PFSK-1 (cell line): Measurements from ENCODE around the gene GANAB.

Experiments
- FOXP2 ChIP-seq: optimal IDR thresholded peaks from 2 replicates; pipeline ENCODE3; 2011; ENCODE audit warnings: borderline replicate concordance, control low read depth, inconsistent platforms; ENCODE audit not compliant: insufficient read depth; ENCODE audit errors: extremely low read length, extremely low read depth
- POLR2AphosphoS5 ChIP-seq: IDR thresholded peaks from 2 replicates; pipeline ENCODE4 v1.6.1; 2012; ENCODE audit warnings: low read depth, mild to moderate bottlenecking, control low read depth, low read length, moderate library complexity
- REST ChIP-seq, 2 experiments: IDR thresholded peaks; 2 replicates each; pipeline versions ENCODE4 v1.6.1 to v1.8.0; 2011 to 2012; ENCODE audit warnings: low read depth in 2 of 2, low read length in 2 of 2, control low read depth in 1 of 2, inconsistent platforms in 1 of 2, mild to moderate bottlenecking in 1 of 2, moderate library complexity in 1 of 2; ENCODE audit not compliant: insufficient read depth in 1 of 2
- SIN3A ChIP-seq: IDR thresholded peaks from 2 replicates; pipeline ENCODE4 v1.6.1; 2012; ENCODE audit warnings: mild to moderate bottlenecking, low read length, moderate library complexity, borderline replicate concordance; ENCODE audit not compliant: insufficient read depth
- TAF1 ChIP-seq: IDR thresholded peaks from 2 replicates; pipeline ENCODE4 v1.6.1; 2012; ENCODE audit warnings: low read length, control low read depth, borderline replicate concordance; ENCODE audit not compliant: insufficient read depth

GRCh38 chr11:62592989-62593421 is 53.4 kb downstream of the GANAB start:
- no peak for TF ChIP-seq TAF1
- TF ChIP-seq REST (IDR thresholded peaks at IDR 0.05; ENCODE audit: insufficient read depth in 1 of 2, low read depth in 2 of 2, low read length in 2 of 2), result no peak
- no peak for TF ChIP-seq SIN3A
- TF ChIP-seq POLR2AphosphoS5, result no peak
- no peak for TF ChIP-seq FOXP2
